HUES6 (cell line): ENCODE data around the gene ALKBH8.

Source experiments
- H3K27ac ChIP-seq: 2 replicates; pipeline ENCODE4 v1.7.0; 2013; ENCODE audit warnings: low read depth, mild to moderate bottlenecking, low read length, inconsistent platforms
- H3K27me3 ChIP-seq: 2 replicates; pipeline ENCODE4 v1.6.1; 2013; ENCODE audit warnings: low read length; ENCODE audit not compliant: control insufficient read depth, insufficient read depth
- H3K36me3 ChIP-seq: 2 replicates; pipeline ENCODE4 v1.6.1; 2013; ENCODE audit warnings: low read length; ENCODE audit not compliant: control insufficient read depth, insufficient read depth
- H3K4me1 ChIP-seq: 2 replicates; pipeline ENCODE4 v1.6.1; 2013; ENCODE audit warnings: low read length; ENCODE audit not compliant: control insufficient read depth, insufficient read depth
- H3K4me3 ChIP-seq: 2 replicates; pipeline ENCODE4 v1.5.1; 2013; ENCODE audit warnings: low read depth, low read length
- H3K9ac ChIP-seq: one replicate; pipeline ENCODE4 v1.6.1; 2013; ENCODE audit warnings: mild to moderate bottlenecking, low read length
- H3K9me3 ChIP-seq: 2 replicates; pipeline ENCODE4 v1.6.1; 2013; ENCODE audit warnings: low read depth, low read length; ENCODE audit not compliant: control insufficient read depth, insufficient read depth

The ALKBH8 gene

GRCh38 chr11:107565219-107565937, at the start of gene ALKBH8:
TSS of gene ALKBH8 (minus strand) at chr11:107565735. CDS start at chr11:107560893, 4,842 bp downstream.
- H3K9me3 ChIP-seq = no peaks in the 10 kb centered on the region
- peaks cover 23% of the 10 kb centered on the region for H3K4me1 ChIP-seq
- peak within 1 kb of the TSS; percentile 83 for H3K9ac ChIP-seq
- peak within 1 kb of the TSS; percentile 95 for H3K4me3 ChIP-seq
- H3K36me3 ChIP-seq = no peaks in the 10 kb centered on the region
- no peaks in the 10 kb centered on the region for H3K27me3 ChIP-seq
- no peak within 1 kb of the TSS for H3K27ac ChIP-seq

- Histone ChIP-seq H3K4me3 (no peak overlapping the region), H3K9ac (no peak overlapping the region), H3K36me3 (no peaks in the 10 kb centered on the region), H3K9me3 (no peaks in the 10 kb centered on the region), H3K4me1 (peaks cover 16% of the 10 kb centered on the region), H3K27me3 (no peaks in the 10 kb centered on the region), H3K27ac (no peak overlapping the region)
These were observed 46.9 kb upstream of the ALKBH8 start for GRCh38 chr11:107612445-107612844.

GRCh38 chr11:107609400-107610218, 44.1 kb upstream of the ALKBH8 start:
- no peak overlapping the region for H3K27ac ChIP-seq
- H3K36me3 ChIP-seq = no peaks in the 10 kb centered on the region
- H3K4me3 ChIP-seq = no peak overlapping the region
- no peaks in the 10 kb centered on the region for H3K27me3 ChIP-seq
- no peaks in the 10 kb centered on the region for H3K9me3 ChIP-seq
- H3K9ac ChIP-seq = no peak overlapping the region
- peaks cover 16% of the 10 kb centered on the region for H3K4me1 ChIP-seq

GRCh38 chr11:107608809-107609208, 43.3 kb upstream of the ALKBH8 start:
- H3K27ac ChIP-seq = no peak overlapping the region
- H3K27me3 ChIP-seq = no peaks in the 10 kb centered on the region
- H3K36me3 ChIP-seq = no peaks in the 10 kb centered on the region
- peaks cover 16% of the 10 kb centered on the region for H3K4me1 ChIP-seq
- no peaks in the 10 kb centered on the region for H3K9me3 ChIP-seq
- no peak overlapping the region for H3K9ac ChIP-seq
- H3K4me3 ChIP-seq = no peak overlapping the region

- Histone ChIP-seq H3K4me3 (no peak overlapping the region), H3K36me3 (no peaks in the 10 kb centered on the region), H3K4me1 (peaks cover 16% of the 10 kb centered on the region), H3K27me3 (no peaks in the 10 kb centered on the region), H3K9ac (no peak overlapping the region), H3K27ac (no peak overlapping the region), H3K9me3 (no peaks in the 10 kb centered on the region)
These were observed 40.6 kb upstream of the ALKBH8 start for GRCh38 chr11:107606141-107606540.

- H3K27ac ChIP-seq = no peak overlapping the region
- H3K4me3 ChIP-seq = no peak overlapping the region
- peaks cover 16% of the 10 kb centered on the region for H3K4me1 ChIP-seq
- no peaks in the 10 kb centered on the region for H3K36me3 ChIP-seq
- H3K27me3 ChIP-seq = no peaks in the 10 kb centered on the region
- no peak overlapping the region for H3K9ac ChIP-seq
- H3K9me3 ChIP-seq = no peaks in the 10 kb centered on the region
These were observed 39.8 kb upstream of the ALKBH8 start for GRCh38 chr11:107605061-107606006.

- no peaks in the 10 kb centered on the region for H3K9me3 ChIP-seq
- H3K9ac ChIP-seq = no peak overlapping the region
- peaks cover 23% of the 10 kb centered on the region for H3K27me3 ChIP-seq
- no peaks in the 10 kb centered on the region for H3K36me3 ChIP-seq
- H3K27ac ChIP-seq = no peak overlapping the region
- no peak overlapping the region for H3K4me3 ChIP-seq
- H3K4me1 ChIP-seq = peaks cover 11% of the 10 kb centered on the region; the same call in 1 of the 2 replicates
These were observed 32.9 kb upstream of the ALKBH8 start for GRCh38 chr11:107598225-107599139.

GRCh38 chr11:107594736-107595135, 29.2 kb upstream of the ALKBH8 start:
- Histone ChIP-seq H3K9me3 (no peaks in the 10 kb centered on the region), H3K4me1 (peaks cover 23% of the 10 kb centered on the region), H3K9ac (no peak overlapping the region), H3K36me3 (no peaks in the 10 kb centered on the region), H3K27ac (no peak overlapping the region), H3K27me3 (peaks cover 60% of the 10 kb centered on the region), H3K4me3 (no peak overlapping the region)

- Histone ChIP-seq H3K27ac (no peak overlapping the region), H3K36me3 (no peaks in the 10 kb centered on the region), H3K4me3 (no peak overlapping the region), H3K9me3 (no peaks in the 10 kb centered on the region), H3K4me1 (peaks cover 23% of the 10 kb centered on the region), H3K27me3 (peaks cover 68% of the 10 kb centered on the region), H3K9ac (no peak overlapping the region)
These were observed 28.4 kb upstream of the ALKBH8 start for GRCh38 chr11:107593951-107594350.

GRCh38 chr11:107592813-107593212, 27.3 kb upstream of the ALKBH8 start:
- H3K36me3 ChIP-seq = no peaks in the 10 kb centered on the region
- H3K9ac ChIP-seq = no peak overlapping the region
- no peaks in the 10 kb centered on the region for H3K9me3 ChIP-seq
- H3K4me1 ChIP-seq = peaks cover 21% of the 10 kb centered on the region
- H3K27me3 ChIP-seq = peaks cover 79% of the 10 kb centered on the region
- no peak overlapping the region for H3K4me3 ChIP-seq
- H3K27ac ChIP-seq = no peak overlapping the region
